Heart left ventricle (tissue), 13 donors: ENCODE results near the gene MISP.

ENCODE experiments used
- CTCF ChIP-seq, 12 donors: fragments of 200-600 bp; sonication (generic) in 4 of 12; IDR thresholded peaks; one replicate each; pipeline versions ENCODE4 v1.5.0 to v1.8.0; 2018 to 2022; ENCODE audit warnings: antibody characterized with exemption in 12 of 12, mild to moderate bottlenecking in 5 of 12
- POLR2A ChIP-seq, 2 donors: fragments of 450-650 bp; IDR thresholded peaks; one replicate each; pipeline ENCODE4 v1.6.1; 2017; ENCODE audit warnings: antibody characterized with exemption in 2 of 2, mild to moderate bottlenecking in 2 of 2, moderate library complexity in 2 of 2
- donor health status: ischemic (EF 13 %, LVEDD 7.1; RV severe dilation, severe dysfunction).
- donor health status: DM: no; HTN: yes; CAD: no.
- donor health status: DM: no; HTN: no; CAD: no.
- donor health status: ischemic (EF 25% LVEDD 6.9; RV normal size, moderate dysfunction).
- donor health status: ischemic (EF 25% LVEDD 5.7; RV mildly dilated, moderate dysfunction).
- donor health status: ischemic (EF 35%, LVEDD 5.7; RV mildly dilated, moderate dysfunction).
- donor health status: nonischemic (EF 11% LVEDD 7.7; RV severe dilation, severe dysfunction).
- donor health status: DM: yes; HTN: yes; CAD: no.
- donor health status: PGD.
- donor health status: ischemic (EF 29% LVEDD 5.4; RV normal size, mild dysfunction).
- donor health status: nonischemic (EF 23%, LVEDD 6.1; RV moderate dilation, normal function).

- TF ChIP-seq CTCF (IDR thresholded peaks at IDR 0.05): no peak
- no peak for TF ChIP-seq POLR2A (IDR thresholded peaks at IDR 0.05)
Observed at GRCh38 chr19:709965-710571, 40.8 kb upstream of the MISP start.
